GM12873 (cell line): ENCODE data around the gene ZIC4.

Experiments used
- TF ChIP-seq, protein P1 (sequence below): IDR thresholded peaks from 2 replicates; pipeline ENCODE4 v1.5.1; 2012; ENCODE audit warnings: low read depth, mild to moderate bottlenecking, moderate library complexity, low read length, control low read depth; ENCODE audit not compliant: insufficient read depth; ENCODE audit errors: missing control alignments

The ZIC4 gene

GRCh38 chr3:147403511-147403910 is 2.8 kb downstream of the ZIC4 start:
- TF ChIP-seq, protein P1, sequence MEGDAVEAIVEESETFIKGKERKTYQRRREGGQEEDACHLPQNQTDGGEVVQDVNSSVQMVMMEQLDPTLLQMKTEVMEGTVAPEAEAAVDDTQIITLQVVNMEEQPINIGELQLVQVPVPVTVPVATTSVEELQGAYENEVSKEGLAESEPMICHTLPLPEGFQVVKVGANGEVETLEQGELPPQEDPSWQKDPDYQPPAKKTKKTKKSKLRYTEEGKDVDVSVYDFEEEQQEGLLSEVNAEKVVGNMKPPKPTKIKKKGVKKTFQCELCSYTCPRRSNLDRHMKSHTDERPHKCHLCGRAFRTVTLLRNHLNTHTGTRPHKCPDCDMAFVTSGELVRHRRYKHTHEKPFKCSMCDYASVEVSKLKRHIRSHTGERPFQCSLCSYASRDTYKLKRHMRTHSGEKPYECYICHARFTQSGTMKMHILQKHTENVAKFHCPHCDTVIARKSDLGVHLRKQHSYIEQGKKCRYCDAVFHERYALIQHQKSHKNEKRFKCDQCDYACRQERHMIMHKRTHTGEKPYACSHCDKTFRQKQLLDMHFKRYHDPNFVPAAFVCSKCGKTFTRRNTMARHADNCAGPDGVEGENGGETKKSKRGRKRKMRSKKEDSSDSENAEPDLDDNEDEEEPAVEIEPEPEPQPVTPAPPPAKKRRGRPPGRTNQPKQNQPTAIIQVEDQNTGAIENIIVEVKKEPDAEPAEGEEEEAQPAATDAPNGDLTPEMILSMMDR = no peak

DNA sequence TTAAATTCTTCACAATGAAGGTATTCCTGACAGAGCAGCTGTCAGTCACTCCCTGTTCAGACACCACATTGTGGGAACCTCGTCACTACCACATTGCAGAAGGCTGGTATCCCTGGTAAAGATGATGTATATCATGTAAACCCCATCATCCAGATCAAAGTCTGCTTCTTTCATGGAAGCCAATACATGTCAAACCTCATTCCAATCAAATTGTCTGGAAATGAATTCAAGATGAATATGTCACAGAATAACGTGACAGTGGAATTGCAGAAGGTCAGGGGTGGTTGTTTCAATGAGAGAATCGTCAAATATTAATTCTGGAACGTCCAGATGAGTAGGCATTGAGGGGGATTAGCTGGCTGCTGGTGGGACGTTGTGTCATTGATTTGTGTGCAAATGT is 4.2 kb downstream of the ZIC4 start:
- TF ChIP-seq, protein P1 = no peak

GRCh38 chr3:147401421-147401820 is 4.9 kb downstream of the ZIC4 start:
- TF ChIP-seq, protein P1 = no peak

DNA sequence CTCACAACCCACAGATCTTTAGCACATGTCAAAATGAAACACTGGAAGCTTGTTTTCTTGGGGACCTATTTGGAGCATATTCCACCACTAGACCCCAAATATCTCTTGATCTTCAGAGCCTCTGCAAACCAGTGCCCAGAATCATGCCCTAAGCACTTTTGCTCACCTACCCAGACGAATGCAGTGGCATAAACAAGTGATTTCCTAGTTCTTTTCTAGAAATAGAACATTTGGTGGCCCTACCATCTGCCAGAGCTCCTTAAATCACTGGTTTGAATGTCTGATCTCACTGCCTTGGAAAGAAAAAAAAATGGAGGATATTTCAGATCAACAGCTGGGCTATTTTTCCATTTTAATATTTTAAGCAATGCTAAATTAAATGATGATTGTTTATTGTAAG is 5.3 kb downstream of the ZIC4 start:
- TF ChIP-seq, protein P1 = no peak

GRCh38 chr3:147400111-147400510 is 6.2 kb downstream of the ZIC4 start:
- TF ChIP-seq, protein P1 = no peak

GRCh38 chr3:147398813-147399534 is 7.4 kb downstream of the ZIC4 start:
- TF ChIP-seq, protein P1 = no peak

DNA sequence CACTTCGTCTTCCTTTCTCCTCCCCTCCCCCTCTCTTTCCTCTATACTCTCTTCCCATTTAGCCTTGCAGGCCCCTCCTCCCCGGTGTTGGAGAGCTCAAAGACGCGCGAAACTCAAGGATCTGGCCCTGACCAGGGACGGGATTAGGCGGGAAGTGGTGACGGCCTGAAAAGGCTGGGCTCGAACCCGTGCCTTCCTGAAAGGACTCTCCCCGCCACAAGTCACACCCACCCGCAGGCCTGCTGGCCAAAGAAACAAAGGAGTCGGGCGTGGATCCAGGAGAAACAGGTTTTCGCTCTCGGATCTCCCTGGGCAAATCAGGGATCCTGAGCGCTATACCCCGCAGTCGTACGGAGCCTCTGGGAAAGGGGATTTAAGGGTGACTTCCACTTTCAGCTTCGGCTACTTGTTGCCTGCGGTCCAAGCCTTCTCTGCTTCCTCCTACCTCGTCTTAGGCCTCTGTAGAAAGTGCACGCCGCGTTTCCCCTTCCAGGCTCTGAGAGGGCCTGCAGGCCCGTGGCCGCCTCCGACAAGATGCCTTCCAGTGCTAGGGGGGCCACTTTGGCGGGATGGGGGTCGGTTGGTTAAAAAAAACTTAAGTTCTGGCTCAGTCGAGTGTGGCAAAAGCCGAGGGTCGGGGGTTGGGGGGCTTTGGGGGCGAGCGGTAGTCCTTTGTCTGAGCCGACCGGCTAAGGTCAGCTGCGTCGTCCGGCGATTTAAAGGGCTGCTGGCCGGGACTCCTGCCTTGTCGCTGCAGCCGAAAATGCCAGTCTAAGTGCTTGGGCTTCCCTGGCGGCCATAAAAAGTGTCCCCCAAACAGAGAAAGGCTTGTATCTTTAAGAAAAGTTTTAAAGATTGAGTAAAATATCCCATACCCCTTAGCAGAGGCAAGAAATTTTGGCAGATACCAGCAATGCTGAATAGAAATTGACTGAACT is 8.2 kb downstream of the ZIC4 start:
- TF ChIP-seq, protein P1 = no peak
